Measurements from ENCODE around the gene CHD9NB.
"Not testable (repeated sequence)": the region's sequence is repeated elsewhere in the genome, so short reads cannot be mapped to it uniquely, and the experiment has no call there.

Gene CHD9NB

DNA sequence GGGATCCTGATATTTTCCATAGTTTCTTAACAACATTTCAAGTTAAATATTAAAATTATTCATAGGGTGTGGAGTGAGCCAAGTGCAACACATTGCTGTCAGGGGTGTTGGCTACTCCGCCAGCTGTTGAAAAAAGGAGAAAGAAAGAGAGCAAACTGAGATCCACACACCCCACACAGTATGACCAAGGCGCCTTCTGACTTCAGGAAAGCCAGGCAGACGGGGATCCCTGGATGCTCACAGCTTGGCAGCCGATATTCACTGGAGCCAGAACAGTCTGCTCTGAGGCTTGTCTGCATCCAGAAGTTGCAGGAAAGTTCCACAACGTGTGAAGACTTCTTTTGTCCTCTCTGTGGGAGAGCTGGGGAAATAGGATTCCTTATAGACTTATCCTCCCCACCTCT, 9.3 kb downstream of the CHD9NB start:
- Histone ChIP-seq H3K9me3 (ENCODE audit: control insufficient read depth, insufficient read depth, low read depth, low read length) (peaks cover 10% of the 10 kb centered on the region), H3K4me1 (ENCODE audit: control insufficient read depth, insufficient read depth, low read length) (peaks cover 50% of the 10 kb centered on the region), H3K9ac (ENCODE audit: low read length) (peak overlapping the region; percentile 56), H3K27me3 (ENCODE audit: control insufficient read depth, insufficient read depth, low read length) (no peaks in the 10 kb centered on the region), H3K27ac (ENCODE audit: low read depth, low read length) (peak overlapping the region; percentile 11; the same call in 1 of the 2 replicates), H3K4me3 (ENCODE audit: low read depth, low read length) (peak overlapping the region; percentile 58), H3K36me3 (ENCODE audit: control insufficient read depth, insufficient read depth, low read length) (no peaks in the 10 kb centered on the region)

DNA sequence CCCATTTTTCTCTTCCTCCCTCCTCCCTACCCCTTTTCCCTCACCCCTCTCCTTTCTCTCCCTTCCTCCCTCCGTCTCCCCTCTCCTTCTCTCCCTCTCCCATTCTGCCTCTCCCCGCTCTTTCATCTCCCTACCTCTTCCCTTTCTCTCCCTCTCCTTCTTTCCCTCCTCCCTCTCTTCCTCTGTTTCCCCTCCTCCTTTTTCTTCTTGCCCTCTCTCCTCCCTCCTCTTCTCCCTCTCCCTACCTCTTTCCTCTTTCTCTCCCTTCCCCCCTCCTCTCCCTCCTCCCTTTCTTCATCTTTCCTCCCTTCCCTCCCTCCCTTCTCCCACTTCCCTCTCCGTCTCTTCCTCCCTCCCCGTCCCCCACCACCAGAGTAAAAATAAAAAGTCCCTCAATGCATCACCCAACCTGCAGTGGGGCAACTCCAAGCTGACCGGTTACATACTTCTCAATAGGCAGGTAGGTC, 10.4 kb downstream of the CHD9NB start:
- Histone ChIP-seq H3K27me3 (ENCODE audit: control insufficient read depth, insufficient read depth, low read length) (no peaks in the 10 kb centered on the region), H3K4me3 (ENCODE audit: low read depth, low read length) (peak overlapping the region; percentile 58), H3K4me1 (ENCODE audit: control insufficient read depth, insufficient read depth, low read length) (peaks cover 52% of the 10 kb centered on the region), H3K36me3 (ENCODE audit: control insufficient read depth, insufficient read depth, low read length) (no peaks in the 10 kb centered on the region), H3K9ac (ENCODE audit: low read length) (peak overlapping the region; percentile 71), H3K9me3 (ENCODE audit: control insufficient read depth, insufficient read depth, low read depth, low read length) (peaks cover 8% of the 10 kb centered on the region), H3K27ac (ENCODE audit: low read depth, low read length) (peak overlapping the region; percentile 76; the same call in 1 of the 2 replicates)

DNA sequence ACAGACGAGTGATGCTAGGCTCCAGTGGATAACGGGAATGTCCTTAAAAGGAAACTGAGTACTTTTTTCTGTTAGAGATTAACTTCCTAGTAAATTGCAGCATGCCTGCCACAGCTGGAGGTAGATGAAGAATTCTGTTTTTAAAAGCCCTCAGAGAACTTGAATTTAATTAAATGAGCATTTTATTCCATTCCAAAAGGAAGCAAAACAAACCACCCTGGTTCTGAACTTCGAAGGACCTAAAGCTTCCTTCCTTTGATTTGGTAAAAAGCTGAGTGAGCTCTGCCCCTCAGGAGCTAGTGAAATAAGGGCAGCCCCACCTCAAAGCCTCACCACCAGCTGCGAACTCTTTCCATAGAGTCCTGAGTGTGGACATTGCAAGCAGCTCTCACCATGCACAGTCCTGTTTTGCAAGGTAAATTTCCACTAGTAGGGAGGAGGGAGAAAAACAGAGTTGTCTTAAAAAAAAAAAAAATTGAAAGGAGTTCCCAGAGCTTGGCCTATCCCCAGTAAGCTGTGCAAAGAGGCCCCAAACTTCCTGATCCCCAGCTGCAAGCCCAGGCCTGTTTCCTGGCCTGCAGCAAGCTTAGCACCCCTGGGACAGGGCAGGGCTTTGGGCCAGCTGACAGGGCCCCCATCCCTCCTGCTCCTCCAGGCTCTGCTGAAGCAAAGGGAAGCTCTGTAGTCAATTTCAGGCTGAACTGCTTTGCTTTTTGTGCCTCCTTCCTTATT, 11.2 kb downstream of the CHD9NB start:
- Histone ChIP-seq H3K4me1 (ENCODE audit: control insufficient read depth, insufficient read depth, low read length) (peaks cover 53% of the 10 kb centered on the region), H3K27me3 (ENCODE audit: control insufficient read depth, insufficient read depth, low read length) (no peaks in the 10 kb centered on the region), H3K4me3 (ENCODE audit: low read depth, low read length) (peak overlapping the region; percentile 58), H3K36me3 (ENCODE audit: control insufficient read depth, insufficient read depth, low read length) (no peaks in the 10 kb centered on the region), H3K9me3 (ENCODE audit: control insufficient read depth, insufficient read depth, low read depth, low read length) (peaks cover under 1% of the 10 kb centered on the region; the same call in 1 of the 2 replicates), H3K27ac (ENCODE audit: low read depth, low read length) (peak overlapping the region; percentile 76), H3K9ac (ENCODE audit: low read length) (peak overlapping the region; percentile 71)

DNA sequence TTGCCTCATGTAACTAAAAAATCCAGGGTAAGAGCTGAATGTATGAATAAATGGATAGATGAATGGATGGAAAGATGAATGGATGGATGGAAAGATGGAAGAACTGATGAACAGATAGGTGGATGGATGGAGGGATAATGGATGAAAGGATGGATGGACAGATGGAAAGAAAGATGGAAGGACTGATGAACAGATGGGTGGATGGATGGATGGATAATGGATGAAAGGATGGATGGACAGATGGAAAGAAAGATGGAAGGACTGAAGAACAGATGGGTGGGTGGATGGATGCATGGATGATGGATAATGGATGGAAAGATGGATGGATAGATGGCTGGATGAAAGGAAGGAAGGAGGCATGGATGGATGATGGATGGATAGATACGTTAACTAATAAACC, 11.9 kb downstream of the CHD9NB start:
- Histone ChIP-seq H3K27ac (ENCODE audit: low read depth, low read length) (0 out of 2 replicates have a peak overlapping the region, but pooled peaks have one; percentile 76), H3K9ac (ENCODE audit: low read length) (no peak overlapping the region), H3K4me1 (ENCODE audit: control insufficient read depth, insufficient read depth, low read length) (peaks cover 50% of the 10 kb centered on the region)

DNA sequence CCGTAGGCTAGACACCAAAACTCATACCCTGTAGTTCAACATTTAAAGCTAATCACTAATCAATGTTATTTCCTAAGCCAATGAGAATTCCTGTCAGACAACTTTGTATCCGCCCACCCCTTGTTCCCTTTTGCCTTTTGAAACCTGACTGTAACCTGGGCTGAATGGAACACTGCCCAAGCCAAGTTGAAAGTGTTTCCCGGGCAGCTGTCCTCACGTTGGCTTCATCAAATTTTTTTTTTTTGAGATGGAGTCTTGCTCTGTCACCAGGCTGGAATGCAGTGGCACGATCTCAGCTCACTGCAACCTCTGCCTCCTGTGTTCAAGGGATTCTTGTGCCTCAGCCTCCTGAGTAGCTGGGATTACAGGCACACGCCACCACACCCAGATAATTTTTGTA, 16.0 kb downstream of the CHD9NB start:
- not testable (repeated sequence) for H3K27me3 ChIP-seq (ENCODE audit: control insufficient read depth, insufficient read depth, low read length); H3K27ac ChIP-seq (ENCODE audit: low read depth, low read length); H3K4me3 ChIP-seq (ENCODE audit: low read depth, low read length); H3K36me3 ChIP-seq (ENCODE audit: control insufficient read depth, insufficient read depth, low read length); H3K9ac ChIP-seq (ENCODE audit: low read length)
- H3K9me3 ChIP-seq (ENCODE audit: control insufficient read depth, insufficient read depth, low read depth, low read length) = peaks cover 19% of the 10 kb centered on the region
- H3K4me1 ChIP-seq (ENCODE audit: control insufficient read depth, insufficient read depth, low read length) = peaks cover 20% of the 10 kb centered on the region

More for the DNA sequence above, 11.9 kb downstream of the CHD9NB start:
- H3K36me3 ChIP-seq (ENCODE audit: control insufficient read depth, insufficient read depth, low read length) = no peaks in the 10 kb centered on the region
- H3K27me3 ChIP-seq (ENCODE audit: control insufficient read depth, insufficient read depth, low read length) = no peaks in the 10 kb centered on the region
- H3K4me3 ChIP-seq (ENCODE audit: low read depth, low read length) = no peak overlapping the region
- H3K9me3 ChIP-seq (ENCODE audit: control insufficient read depth, insufficient read depth, low read depth, low read length) = no peaks in the 10 kb centered on the region

DNA sequence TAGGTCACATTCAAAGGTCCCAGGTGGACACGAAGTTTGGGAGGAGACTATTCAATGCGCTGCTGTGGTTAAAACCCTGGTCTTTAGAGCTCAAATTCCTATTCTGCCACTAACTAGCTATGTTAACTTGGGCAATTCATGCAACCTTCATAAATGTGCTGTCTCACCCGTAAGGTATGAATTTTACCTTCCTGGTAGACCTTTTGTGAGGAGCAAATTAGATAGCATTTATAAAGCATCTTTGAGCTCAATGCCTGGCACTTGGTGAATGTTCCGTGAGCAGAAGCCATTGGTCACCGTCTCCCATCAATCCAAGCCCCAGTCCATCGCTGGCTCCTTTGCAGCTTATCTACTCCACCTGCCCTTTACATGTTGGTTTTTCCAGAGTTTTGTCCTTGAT, 16.6 kb downstream of the CHD9NB start:
- no peak overlapping the region for H3K4me3 ChIP-seq (ENCODE audit: low read depth, low read length)
- no peak overlapping the region for H3K27ac ChIP-seq (ENCODE audit: low read depth, low read length)
- H3K36me3 ChIP-seq (ENCODE audit: control insufficient read depth, insufficient read depth, low read length) = no peaks in the 10 kb centered on the region
- no peaks in the 10 kb centered on the region for H3K27me3 ChIP-seq (ENCODE audit: control insufficient read depth, insufficient read depth, low read length)
- H3K9me3 ChIP-seq (ENCODE audit: control insufficient read depth, insufficient read depth, low read depth, low read length) = peaks cover 19% of the 10 kb centered on the region
- H3K9ac ChIP-seq (ENCODE audit: low read length) = no peak overlapping the region
- H3K4me1 ChIP-seq (ENCODE audit: control insufficient read depth, insufficient read depth, low read length) = peaks cover 15% of the 10 kb centered on the region

DNA sequence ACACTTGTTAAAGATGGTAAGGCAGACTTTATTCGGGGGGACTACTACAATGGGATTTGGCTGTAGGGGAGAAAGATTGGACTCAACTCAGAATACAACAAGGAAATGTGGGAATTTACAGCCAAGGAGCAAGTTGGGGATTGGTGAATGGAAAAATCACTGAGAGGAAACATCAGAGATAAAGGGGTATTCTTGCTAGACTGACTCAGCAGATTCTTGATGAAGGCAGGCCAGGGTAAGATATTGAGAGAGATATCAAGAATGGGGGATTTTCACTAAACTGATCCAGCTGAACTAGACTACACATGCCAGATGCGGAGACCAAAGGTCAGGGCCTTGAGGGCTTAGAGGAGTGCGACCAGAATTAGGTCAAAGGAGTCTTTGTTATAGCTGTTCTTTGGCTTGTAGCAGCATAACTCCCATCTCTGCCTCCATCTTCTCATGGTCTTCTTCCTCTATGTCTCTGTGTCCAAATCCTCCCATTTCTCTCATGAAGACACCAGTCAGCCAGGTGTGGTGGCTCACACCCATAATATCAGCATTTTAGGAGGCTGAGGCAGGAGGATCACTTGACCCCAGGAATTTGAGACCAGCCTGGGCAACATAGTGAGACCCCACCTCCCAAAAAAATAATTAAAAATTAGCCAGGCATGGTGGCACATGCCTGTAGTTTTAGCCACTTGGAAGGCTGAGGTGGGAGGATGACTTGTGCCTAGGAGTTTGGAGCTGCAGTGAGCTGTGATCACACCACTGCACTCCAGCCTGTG, 17.3 kb downstream of the CHD9NB start:
- Histone ChIP-seq H3K4me1 (ENCODE audit: control insufficient read depth, insufficient read depth, low read length) (peaks cover 10% of the 10 kb centered on the region; the same call in 1 of the 2 replicates), H3K27me3 (ENCODE audit: control insufficient read depth, insufficient read depth, low read length) (no peaks in the 10 kb centered on the region), H3K9ac (ENCODE audit: low read length) (no peak overlapping the region), H3K4me3 (ENCODE audit: low read depth, low read length) (no peak overlapping the region), H3K9me3 (ENCODE audit: control insufficient read depth, insufficient read depth, low read depth, low read length) (peaks cover 19% of the 10 kb centered on the region), H3K27ac (ENCODE audit: low read depth, low read length) (no peak overlapping the region), H3K36me3 (ENCODE audit: control insufficient read depth, insufficient read depth, low read length) (no peaks in the 10 kb centered on the region)

DNA sequence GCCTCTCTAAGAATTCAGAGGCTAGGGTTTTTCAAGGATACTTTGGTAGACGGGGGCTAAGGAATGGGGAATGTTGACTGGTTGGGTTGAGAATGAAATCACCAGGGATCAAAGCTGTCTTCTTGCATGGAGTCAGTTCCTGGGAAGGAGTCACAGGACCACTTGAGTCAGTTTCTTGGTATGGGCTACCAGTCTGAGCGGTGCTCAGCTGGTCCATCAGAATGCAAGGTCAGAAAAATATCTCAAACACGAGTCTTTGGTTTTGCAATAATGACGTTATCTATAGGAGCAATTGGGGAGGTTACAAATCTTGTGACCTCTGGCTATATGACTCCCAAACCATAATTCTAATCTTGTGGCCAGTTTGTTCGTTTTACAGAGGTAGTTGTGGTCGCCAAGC, 18.4 kb downstream of the CHD9NB start:
- Histone ChIP-seq H3K27ac (ENCODE audit: low read depth, low read length) (no peak overlapping the region), H3K4me1 (ENCODE audit: control insufficient read depth, insufficient read depth, low read length) (peaks cover 14% of the 10 kb centered on the region; the same call in 1 of the 2 replicates), H3K9me3 (ENCODE audit: control insufficient read depth, insufficient read depth, low read depth, low read length) (peaks cover 19% of the 10 kb centered on the region), H3K36me3 (ENCODE audit: control insufficient read depth, insufficient read depth, low read length) (no peaks in the 10 kb centered on the region), H3K4me3 (ENCODE audit: low read depth, low read length) (no peak overlapping the region), H3K9ac (ENCODE audit: low read length) (no peak overlapping the region), H3K27me3 (ENCODE audit: control insufficient read depth, insufficient read depth, low read length) (no peaks in the 10 kb centered on the region)

DNA sequence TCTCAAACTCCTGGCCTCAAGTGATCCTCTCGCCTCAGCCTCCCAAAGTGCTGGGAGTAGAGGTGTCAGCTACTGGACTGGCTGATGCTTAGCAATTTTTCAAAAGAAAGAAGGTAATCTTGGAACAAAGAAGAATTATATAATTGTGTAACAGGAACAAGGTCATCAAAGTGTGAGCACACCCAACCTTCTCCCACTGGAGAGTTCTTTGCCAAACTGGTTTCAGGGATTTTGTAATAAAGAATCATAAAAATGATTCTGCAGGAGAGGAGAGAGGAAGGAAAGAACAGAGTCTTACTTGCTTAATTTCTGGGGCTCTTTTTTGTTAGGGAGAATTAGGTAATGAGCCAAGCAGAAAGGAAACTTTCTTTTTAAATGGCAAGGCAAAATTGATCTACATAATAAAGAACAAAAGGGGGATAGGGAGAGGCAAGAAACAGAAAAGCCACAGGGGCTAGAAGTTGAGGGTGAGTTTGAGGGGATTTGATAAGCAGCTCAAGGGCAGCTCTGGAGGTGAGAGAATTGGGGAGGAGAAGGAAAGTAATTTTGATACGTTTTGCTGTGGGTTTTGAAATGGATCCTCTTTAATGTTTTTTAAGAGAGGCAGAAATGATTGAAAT, 21.3 kb downstream of the CHD9NB start:
- Histone ChIP-seq H3K4me1 (ENCODE audit: control insufficient read depth, insufficient read depth, low read length) (peaks cover 11% of the 10 kb centered on the region; the same call in 1 of the 2 replicates), H3K9me3 (ENCODE audit: control insufficient read depth, insufficient read depth, low read depth, low read length) (peaks cover 19% of the 10 kb centered on the region), H3K4me3 (ENCODE audit: low read depth, low read length) (no peak overlapping the region), H3K27me3 (ENCODE audit: control insufficient read depth, insufficient read depth, low read length) (no peaks in the 10 kb centered on the region), H3K9ac (ENCODE audit: low read length) (no peak overlapping the region), H3K27ac (ENCODE audit: low read depth, low read length) (peak overlapping the region; percentile 27; the same call in 1 of the 2 replicates), H3K36me3 (ENCODE audit: control insufficient read depth, insufficient read depth, low read length) (no peaks in the 10 kb centered on the region)

DNA sequence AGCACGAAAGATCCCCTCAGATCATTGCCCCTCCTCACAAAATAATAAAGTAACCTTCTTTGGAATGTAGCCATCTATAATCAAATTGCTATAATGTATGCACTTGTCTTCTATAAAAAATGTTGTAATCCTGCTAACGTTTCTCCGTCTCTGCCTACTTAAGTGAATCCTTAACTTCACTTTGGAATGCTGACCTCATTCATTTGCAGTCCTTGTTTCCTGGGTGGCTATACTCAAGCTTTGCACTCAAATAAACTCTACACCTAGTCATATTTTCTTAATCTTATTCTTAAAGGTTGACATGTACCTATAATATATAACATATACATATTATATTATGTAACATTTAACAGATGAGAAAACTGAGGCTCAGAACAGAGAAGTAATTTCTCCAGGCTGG, 22.7 kb downstream of the CHD9NB start:
- peaks cover 16% of the 10 kb centered on the region for H3K9me3 ChIP-seq (ENCODE audit: control insufficient read depth, insufficient read depth, low read depth, low read length)
- no peak overlapping the region for H3K4me3 ChIP-seq (ENCODE audit: low read depth, low read length)
- no peak overlapping the region for H3K27ac ChIP-seq (ENCODE audit: low read depth, low read length)
- H3K27me3 ChIP-seq (ENCODE audit: control insufficient read depth, insufficient read depth, low read length) = no peaks in the 10 kb centered on the region
- peaks cover 11% of the 10 kb centered on the region; the same call in 1 of the 2 replicates for H3K4me1 ChIP-seq (ENCODE audit: control insufficient read depth, insufficient read depth, low read length)
- no peaks in the 10 kb centered on the region for H3K36me3 ChIP-seq (ENCODE audit: control insufficient read depth, insufficient read depth, low read length)
- no peak overlapping the region for H3K9ac ChIP-seq (ENCODE audit: low read length)

Measured in HUES6 (cell line).